PC-3 (cell line): ENCODE measurements around the gene CCDC158. TPM values are rescaled to one million over a fixed set of nuclear protein-coding genes. Genes with fewer than 3 reads are reported as not detected.
A peak's percentile ranks its signal among the peaks of the same experiment; 100 is the strongest.

Experiments used
- ATAC-seq: fragments of 200-7000 bp; cut with Tn5 transposase; 2 replicates; pipeline ENCODE4 v1.9.1; 2020; ENCODE audit warnings: mild to moderate bottlenecking, moderate library complexity
- BruUV-seq: library from RNA; stranded (reverse); fragments of 400-500 nt; replicated peaks from 2 replicates; lab custom pipeline; 2021; lab: Mats Ljungman, UMichigan
- CTCF ChIA-PET: fragments of 300-600 bp; sonication (Branson Sonifier 250); formaldehyde crosslinking; loops from one replicate; lab custom pipeline; 2022; ENCODE audit warnings: antibody characterized with exemption; lab: Charles Lee
- POLR2A ChIA-PET: fragments of 300-600 bp; sonication (Branson Sonifier 250); formaldehyde crosslinking; loops from one replicate; lab custom pipeline; 2022; ENCODE audit warnings: antibody characterized with exemption; ENCODE audit not compliant: unreplicated experiment; lab: Charles Lee
- DNase-seq: peaks from one replicate; pipeline ENCODE4 v3.0.0-alpha.2; 2015
- H2AFZ ChIP-seq: fragments of 300-600 bp; sonication (generic); 2 replicates; pipeline ENCODE4 v1.6.0; 2016; ENCODE audit warnings: antibody characterized with exemption, low read length
- H3F3A ChIP-seq: fragments of 300-600 bp; sonication (generic); one replicate; pipeline ENCODE4 v1.6.0; 2017; ENCODE audit warnings: antibody characterized with exemption, low read length, control low read depth, mild to moderate bottlenecking; ENCODE audit not compliant: unreplicated experiment
- H3K27ac ChIP-seq: fragments of 300-600 bp; sonication (generic); 2 replicates; pipeline ENCODE4 v1.5.1; 2016; ENCODE audit warnings: mild to moderate bottlenecking, low read length
- H3K27me3 ChIP-seq: fragments of 300-600 bp; sonication (generic); 2 replicates; pipeline ENCODE4 v1.6.1; 2016; ENCODE audit warnings: low read length, mixed read lengths
- H3K36me3 ChIP-seq: fragments of 300-600 bp; sonication (generic); 2 replicates; pipeline ENCODE4 v1.6.1; 2016; ENCODE audit warnings: low read depth, mixed run types, low read length, mixed read lengths
- H3K4me1 ChIP-seq: fragments of 300-600 bp; sonication (generic); 2 replicates; pipeline ENCODE4 v1.5.1; 2016; ENCODE audit warnings: low read length; ENCODE audit not compliant: insufficient read depth
- H3K4me2 ChIP-seq: fragments of 300-600 bp; sonication (generic); 2 replicates; pipeline ENCODE4 v1.6.0; 2016; ENCODE audit warnings: low read length
- H3K4me3 ChIP-seq: fragments of 300-600 bp; sonication (generic); 2 replicates; pipeline ENCODE4 v1.5.1; 2016; ENCODE audit warnings: mild to moderate bottlenecking, low read length, mixed read lengths
- H3K79me2 ChIP-seq: fragments of 300-600 bp; sonication (generic); 2 replicates; pipeline ENCODE4 v1.6.1; 2017; ENCODE audit warnings: low read length, mixed read lengths
- H3K9ac ChIP-seq: fragments of 300-600 bp; sonication (generic); 2 replicates; pipeline ENCODE4 v1.6.0; 2016; ENCODE audit warnings: mild to moderate bottlenecking, low read length
- H3K9me2 ChIP-seq: fragments of 300-600 bp; sonication (generic); replicated peaks from 2 replicates; pipeline ENCODE4 v1.6.1; 2016; ENCODE audit warnings: mixed run types, low read length, mixed read lengths
- H3K9me3 ChIP-seq: fragments of 300-600 bp; sonication (generic); 2 replicates; pipeline ENCODE4 v1.6.1; 2016; ENCODE audit warnings: low read length, mixed read lengths
- H4K20me1 ChIP-seq: fragments of 300-600 bp; sonication (generic); 2 replicates; pipeline ENCODE4 v1.6.1; 2016; ENCODE audit warnings: low read length, mixed read lengths
- EZH2 ChIP-seq: fragments of 300-600 bp; sonication (generic); IDR thresholded peaks from one replicate; pipeline ENCODE4 v1.6.1; 2017; ENCODE audit warnings: antibody characterized with exemption, mild to moderate bottlenecking, low read length; ENCODE audit not compliant: unreplicated experiment
- EZH2phosphoT487 ChIP-seq: fragments of 300-600 bp; sonication (generic); IDR thresholded peaks from 2 replicates; pipeline ENCODE4 v1.6.1; 2018; ENCODE audit warnings: mild to moderate bottlenecking, antibody characterized with exemption, low read length, borderline replicate concordance
- intact Hi-C: fragments of 100-400 bp; cut with micrococcal nuclease; formaldehyde crosslinking; loops from 2 replicates; pipeline ENCODE4 v1.9.0; 2023
- total RNA-seq: library from RNA; depleted of rRNA; stranded (reverse); fragments of >200 nt; gene quantifications from 2 replicates; pipeline ENCODE4 v1.2.3, GENCODE V29; 2014
- TF ChIP-seq, protein P1 (sequence below): fragments of 300-600 bp; sonication (generic); conservative IDR thresholded peaks from 2 replicates; pipeline ENCODE4 v1.5.1; 2017; ENCODE audit warnings: antibody characterized with exemption, low read depth, mild to moderate bottlenecking, low read length

Gene CCDC158
- total RNA-seq, 1 experiment from 2014 or later = not detected

DNA sequence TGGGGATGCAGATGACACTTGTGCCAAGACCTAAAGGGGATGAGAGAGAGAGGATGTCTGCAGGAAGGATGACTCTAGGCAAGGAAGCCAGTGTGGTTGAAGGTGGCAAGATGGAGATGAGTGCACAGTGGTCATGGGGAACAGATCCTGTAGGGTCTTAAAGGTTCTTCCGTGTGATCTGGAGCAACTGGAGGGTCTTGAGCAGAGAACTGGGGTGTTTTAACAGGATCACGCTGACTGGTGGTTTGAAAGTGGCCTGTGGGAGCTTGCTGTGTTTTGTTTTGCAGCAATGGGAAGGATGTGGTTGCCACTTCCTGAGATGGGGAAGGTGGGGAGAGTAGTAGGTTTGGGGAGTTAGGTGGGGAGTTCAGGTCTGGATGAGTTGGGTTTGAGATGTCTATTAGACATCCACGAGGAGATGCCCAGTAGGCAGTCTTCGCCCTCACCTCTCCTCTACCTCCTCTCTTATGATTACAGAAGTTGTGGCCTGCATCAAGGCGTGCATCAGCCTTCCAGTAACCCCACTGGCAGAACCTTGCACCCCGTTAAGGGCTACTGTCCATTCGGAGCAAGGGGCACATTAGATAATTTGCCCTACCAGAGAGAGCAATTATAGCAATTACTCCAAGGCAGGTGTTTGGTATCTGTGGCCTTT lies 115.8 kb downstream of the CCDC158 start:
- intact Hi-C loops = loop anchor here (10.0 kb wide), 3 partner anchors 70 to 200 kb away; partner anchors contain the start of gene SCARB2
- Histone ChIP-seq H3K27ac (no peak overlapping the region), H3K9ac (peak overlapping the region; percentile 89), H2AFZ (peak overlapping the region; percentile 92), H3K27me3 (no peaks in the 10 kb centered on the region), H3K4me1 (peaks cover 39% of the 10 kb centered on the region), H3K4me2 (peak overlapping the region; percentile 81), H3K36me3 (peaks cover 3% of the 10 kb centered on the region; the same call in 1 of the 2 replicates), H3K79me2 (peaks cover 45% of the 10 kb centered on the region), H4K20me1 (no peaks in the 10 kb centered on the region), H3K9me2 (no peaks in the 10 kb centered on the region), H3K9me3 (no peaks in the 10 kb centered on the region), H3F3A (no peaks in the 10 kb centered on the region), H3K4me3 (peak overlapping the region; percentile 99)
- ChIA-PET CTCF (interaction anchor here (0.7 kb wide), 1 partner anchor 200 kb away, joined by 3 read pairs; no protein-coding TSS in a partner anchor), POLR2A (interaction anchor here (0.5 to 0.7 kb wide), 2 partner anchors 41 to 90 kb away, joined by 3 read pairs; no protein-coding TSS in a partner anchor)
- DNase-seq (no peak), ATAC-seq (no peak)
- TF ChIP-seq, protein P1, sequence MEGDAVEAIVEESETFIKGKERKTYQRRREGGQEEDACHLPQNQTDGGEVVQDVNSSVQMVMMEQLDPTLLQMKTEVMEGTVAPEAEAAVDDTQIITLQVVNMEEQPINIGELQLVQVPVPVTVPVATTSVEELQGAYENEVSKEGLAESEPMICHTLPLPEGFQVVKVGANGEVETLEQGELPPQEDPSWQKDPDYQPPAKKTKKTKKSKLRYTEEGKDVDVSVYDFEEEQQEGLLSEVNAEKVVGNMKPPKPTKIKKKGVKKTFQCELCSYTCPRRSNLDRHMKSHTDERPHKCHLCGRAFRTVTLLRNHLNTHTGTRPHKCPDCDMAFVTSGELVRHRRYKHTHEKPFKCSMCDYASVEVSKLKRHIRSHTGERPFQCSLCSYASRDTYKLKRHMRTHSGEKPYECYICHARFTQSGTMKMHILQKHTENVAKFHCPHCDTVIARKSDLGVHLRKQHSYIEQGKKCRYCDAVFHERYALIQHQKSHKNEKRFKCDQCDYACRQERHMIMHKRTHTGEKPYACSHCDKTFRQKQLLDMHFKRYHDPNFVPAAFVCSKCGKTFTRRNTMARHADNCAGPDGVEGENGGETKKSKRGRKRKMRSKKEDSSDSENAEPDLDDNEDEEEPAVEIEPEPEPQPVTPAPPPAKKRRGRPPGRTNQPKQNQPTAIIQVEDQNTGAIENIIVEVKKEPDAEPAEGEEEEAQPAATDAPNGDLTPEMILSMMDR = no peak
- TF ChIP-seq EZH2 (no peak), EZH2phosphoT487 (no peak)
- BruUV-seq = no TSS peak

DNA sequence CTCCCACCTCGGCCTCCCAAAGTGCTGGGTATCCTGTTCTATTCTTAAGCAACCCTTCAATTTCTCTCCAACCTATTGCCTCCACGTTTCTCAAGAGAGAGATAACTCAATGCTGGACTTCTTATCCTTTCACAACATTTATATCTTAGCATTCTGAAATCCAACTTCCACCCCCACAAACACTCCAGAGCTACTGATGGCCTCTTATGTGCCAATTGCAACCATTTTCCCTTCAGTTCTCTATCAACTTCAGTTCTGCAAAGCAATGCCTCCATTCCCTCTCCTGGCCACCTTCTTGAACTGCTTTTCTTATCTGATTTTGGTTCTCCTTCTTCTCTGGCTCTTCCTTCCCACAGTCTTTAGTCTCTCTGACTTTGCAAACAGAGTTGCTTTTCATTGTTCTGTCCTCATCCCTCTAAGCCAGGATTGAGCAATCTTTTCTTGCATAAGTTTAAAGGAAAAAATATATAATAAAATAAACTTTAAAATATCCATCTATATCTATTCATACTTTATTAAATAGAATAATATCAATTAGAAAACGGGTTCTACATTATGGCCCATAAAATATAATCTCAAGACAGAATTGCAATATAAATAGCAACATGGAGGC lies 118.0 kb downstream of the CCDC158 start:
- Histone ChIP-seq H3K9me3 (no peaks in the 10 kb centered on the region), H3K27ac (no peak overlapping the region), H3K36me3 (peaks cover 5% of the 10 kb centered on the region; the same call in 1 of the 2 replicates), H3K9me2 (no peaks in the 10 kb centered on the region), H3K79me2 (peaks cover 30% of the 10 kb centered on the region), H3K9ac (no peak overlapping the region), H3K4me2 (no peak overlapping the region), H3K4me3 (no peak overlapping the region), H3K4me1 (peaks cover 34% of the 10 kb centered on the region), H4K20me1 (no peaks in the 10 kb centered on the region), H2AFZ (no peak overlapping the region), H3F3A (no peaks in the 10 kb centered on the region), H3K27me3 (no peaks in the 10 kb centered on the region)
- ATAC-seq (no peak), DNase-seq (no peak)
- TF ChIP-seq, protein P1 = no peak
- TF ChIP-seq EZH2 = no peak
- no peak for TF ChIP-seq EZH2phosphoT487
- ChIA-PET CTCF (no interaction called here), POLR2A (no interaction called here)
- BruUV-seq = no TSS peak
- intact Hi-C loops = loop anchor here (10.0 kb wide), 3 partner anchors 72 to 202 kb away; partner anchors contain the start of gene SCARB2

DNA sequence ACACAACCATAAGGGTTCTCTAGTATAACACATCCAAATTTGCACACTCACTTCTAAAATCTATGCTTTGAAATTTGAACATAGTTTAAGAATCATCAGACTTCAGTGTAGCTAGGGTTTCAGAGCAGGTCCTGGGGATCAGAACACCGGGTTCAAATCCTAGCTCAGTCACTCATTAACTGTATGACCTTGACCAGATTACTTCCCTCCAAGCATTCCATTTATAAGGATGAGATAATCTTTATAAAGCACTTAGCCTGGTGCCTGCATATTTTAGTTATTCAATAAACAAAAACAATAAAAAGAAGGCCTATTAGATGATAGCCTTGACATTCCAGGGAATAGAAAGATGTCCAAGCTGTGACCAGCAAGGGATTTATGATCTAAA lies 119.2 kb downstream of the CCDC158 start:
- H3K79me2 ChIP-seq = peaks cover 18% of the 10 kb centered on the region
- BruUV-seq = no TSS peak
- no peak overlapping the region for H3K9ac ChIP-seq
- ChIA-PET CTCF (interaction anchor here (0.9 kb wide), 1 partner anchor 12 kb away, joined by 4 read pairs; no protein-coding TSS in a partner anchor), POLR2A (no interaction called here)
- H3K9me3 ChIP-seq = no peaks in the 10 kb centered on the region
- no peaks in the 10 kb centered on the region for H3K27me3 ChIP-seq
- H3K36me3 ChIP-seq = peaks cover 5% of the 10 kb centered on the region; the same call in 1 of the 2 replicates
- H3K4me2 ChIP-seq = peak overlapping the region; percentile 55
- TF ChIP-seq, protein P1 = no peak
- TF ChIP-seq EZH2 = no peak
- H2AFZ ChIP-seq = no peak overlapping the region
- no peak overlapping the region for H3K4me3 ChIP-seq
- no peaks in the 10 kb centered on the region for H3F3A ChIP-seq
- intact Hi-C loops = loop anchor here (1.0 to 10.0 kb wide), 4 partner anchors 18 to 203 kb away; partner anchors contain the start of gene SCARB2
- DNase-seq = no peak
- H3K4me1 ChIP-seq = peaks cover 34% of the 10 kb centered on the region
- H3K27ac ChIP-seq = peak overlapping the region; percentile 36
- H3K9me2 ChIP-seq = no peaks in the 10 kb centered on the region
- no peaks in the 10 kb centered on the region for H4K20me1 ChIP-seq
- no peak for ATAC-seq
